Ureter (tissue), 1 donor: ENCODE results near the gene GPRC5A. TPM values are rescaled to one million over a fixed set of nuclear protein-coding genes. Genes with fewer than 3 reads are reported as not detected.

ENCODE experiments used
- DNase-seq: peaks from one replicate; pipeline ENCODE4 v3.0.0-alpha.2; 2020; ENCODE audit warnings: low spot score
- total RNA-seq: library from RNA; stranded (reverse); gene quantifications from one replicate; pipeline ENCODE4 v1.2.4, GENCODE V29; 2023
- donor health status: DM: yes; HTN: yes; CAD: no.

The GPRC5A gene
- total RNA-seq, 1 donor from 2014 or later: 26.2 TPM

DNA sequence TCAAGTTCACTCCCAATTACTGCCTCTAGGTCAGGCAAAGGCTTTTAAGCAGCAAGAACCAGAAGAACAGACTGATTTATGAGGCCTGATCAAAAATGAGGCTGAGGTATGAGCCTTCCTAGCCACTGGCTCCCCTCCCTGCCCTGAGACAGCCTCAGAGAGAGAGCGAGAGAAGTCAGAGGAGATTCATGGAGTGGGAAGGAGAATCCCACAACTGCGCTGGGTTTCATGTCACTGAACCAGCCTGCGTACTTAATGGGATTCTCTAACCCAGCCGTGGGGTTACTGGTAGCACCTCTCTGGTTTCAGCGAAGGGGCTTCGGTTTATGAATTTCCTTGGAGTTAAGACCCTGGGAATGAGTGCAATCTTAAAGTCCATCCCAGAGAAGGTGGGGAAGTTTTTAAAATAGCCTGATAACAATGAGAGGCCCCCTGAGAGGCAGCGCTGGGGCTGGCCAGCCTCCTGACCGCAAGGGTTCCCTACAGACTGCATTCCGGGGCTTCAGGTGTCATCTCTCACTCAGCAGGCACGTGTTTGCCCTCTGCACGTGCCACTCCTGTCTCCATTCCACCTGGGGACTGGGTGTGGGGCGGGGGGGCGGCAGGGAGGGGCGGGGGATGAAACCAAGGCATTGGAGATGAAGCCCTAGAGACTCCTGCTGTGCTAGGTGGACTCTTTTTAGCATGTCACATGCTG is 6.1 kb upstream of the GPRC5A start:
- DNase-seq: no peak

DNA sequence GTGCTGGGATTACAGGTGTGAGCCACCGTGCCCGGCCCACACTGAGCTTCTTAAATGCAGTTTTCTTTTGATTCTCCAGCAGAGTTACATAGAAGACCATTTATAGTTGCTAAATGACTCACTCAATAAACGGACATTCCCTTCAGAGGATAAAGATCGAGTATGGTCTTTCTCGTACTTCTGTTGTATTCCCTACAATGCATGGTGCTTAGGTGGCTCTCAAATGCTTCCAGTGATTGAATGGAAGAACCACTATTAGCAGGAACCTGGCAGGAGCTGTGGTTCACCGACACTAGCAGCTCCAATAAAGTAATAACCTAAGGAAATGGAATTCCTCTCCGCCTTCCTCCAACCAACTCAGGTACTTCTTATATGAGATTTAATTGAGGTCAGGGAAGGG is 3.9 kb upstream of the GPRC5A start:
- DNase-seq: no peak

DNA sequence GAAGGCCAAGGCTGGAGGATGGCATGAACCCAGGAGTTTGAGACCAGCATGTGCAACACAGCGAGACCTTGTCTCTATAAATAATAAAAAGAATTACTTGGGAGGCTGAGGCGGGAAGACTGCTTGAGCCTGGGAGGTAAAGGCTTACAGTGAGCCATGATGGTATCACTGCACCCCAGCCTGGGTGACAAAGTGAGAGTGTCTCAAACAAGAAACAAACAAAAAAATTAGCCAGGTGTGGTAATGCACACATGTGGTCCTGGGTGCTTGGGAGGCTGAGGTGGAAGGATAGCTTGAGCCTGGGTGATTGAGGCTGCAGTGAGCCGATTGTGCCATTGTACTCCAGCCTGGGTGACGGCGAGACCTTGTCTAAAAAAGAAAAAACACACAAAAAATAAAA is 1.7 kb upstream of the GPRC5A start:
- no peak for DNase-seq

DNA sequence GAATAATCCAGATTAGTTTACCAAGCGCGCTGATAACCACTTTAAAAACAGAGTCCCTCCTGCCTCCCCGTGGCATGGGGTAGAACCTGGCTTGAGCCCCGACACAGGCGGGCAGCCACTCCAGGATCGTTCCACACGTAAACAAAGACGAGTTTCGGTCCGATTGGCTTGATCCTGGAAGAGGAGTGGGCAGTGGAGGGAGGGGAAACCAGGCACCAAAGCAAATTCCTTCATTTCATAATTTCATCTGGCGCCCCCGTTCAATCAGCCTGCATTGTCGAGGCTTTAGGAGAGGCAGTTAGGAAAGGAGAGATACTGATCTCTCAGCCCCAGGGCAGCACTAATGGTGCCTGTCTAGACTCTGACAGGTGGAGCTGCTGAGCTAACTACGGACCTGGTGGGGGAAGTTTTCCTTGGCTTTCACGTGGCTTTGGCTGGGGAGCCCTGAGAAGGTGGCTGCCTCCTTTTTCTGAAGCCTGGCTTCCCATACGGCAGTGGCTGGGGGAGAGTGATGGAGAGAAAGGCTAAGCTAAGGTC is 751 bp upstream of the GPRC5A start:
- peak; percentile 67 for DNase-seq

DNA sequence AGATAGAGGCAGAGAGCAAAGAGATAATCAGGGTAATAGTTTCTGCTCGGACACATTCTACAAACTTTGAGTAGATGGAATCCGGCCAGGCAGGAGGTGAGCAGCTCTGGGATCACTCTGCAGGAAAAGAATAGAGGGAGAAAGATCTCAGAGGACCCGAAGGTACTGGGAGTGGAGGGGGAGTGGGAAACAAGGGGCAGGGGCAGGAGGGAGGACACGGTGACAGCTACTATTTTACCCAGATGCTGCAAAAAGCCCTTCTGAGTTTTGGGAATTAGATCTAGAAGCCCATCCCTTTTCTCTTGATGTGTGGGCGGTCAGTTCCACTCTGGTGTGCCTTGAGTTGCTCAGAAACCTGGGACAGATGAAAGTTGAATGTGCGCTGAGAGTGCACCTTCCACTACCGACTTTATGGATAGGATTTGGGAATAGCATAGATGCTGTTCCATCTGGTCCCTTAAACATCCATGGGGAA is 556 bp downstream of the GPRC5A start:
- DNase-seq: no peak

- no peak for DNase-seq
Measured at GRCh38 chr12:12892681-12893141, 1.3 kb downstream of the GPRC5A start.

- DNase-seq: no peak
Measured at GRCh38 chr12:12893438-12893837, 2.1 kb downstream of the GPRC5A start.

DNA sequence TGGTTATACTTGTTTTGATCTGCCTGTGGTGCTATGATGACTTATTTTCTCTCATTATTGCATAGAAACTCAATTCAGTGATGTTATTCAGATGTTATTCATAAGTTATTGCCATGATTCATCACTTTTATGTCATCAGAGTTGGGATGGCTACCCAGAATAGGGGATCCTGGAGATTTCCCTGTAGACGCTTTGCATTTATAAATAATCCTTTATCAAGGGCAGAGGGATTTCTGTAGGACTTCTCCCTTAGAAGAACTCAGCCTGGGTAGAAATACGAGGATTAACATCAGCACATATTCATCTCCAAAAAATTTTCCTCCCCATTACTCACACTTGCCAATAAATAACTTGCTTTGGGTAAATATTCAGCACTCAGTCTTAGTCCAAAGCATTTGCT is 4.9 kb downstream of the GPRC5A start:
- DNase-seq: no peak

- DNase-seq: no peak
Measured at GRCh38 chr12:12897302-12897701, 5.9 kb downstream of the GPRC5A start.

GRCh38 chr12:12898136-12898717 is 6.9 kb downstream of the GPRC5A start:
- no peak for DNase-seq

DNA sequence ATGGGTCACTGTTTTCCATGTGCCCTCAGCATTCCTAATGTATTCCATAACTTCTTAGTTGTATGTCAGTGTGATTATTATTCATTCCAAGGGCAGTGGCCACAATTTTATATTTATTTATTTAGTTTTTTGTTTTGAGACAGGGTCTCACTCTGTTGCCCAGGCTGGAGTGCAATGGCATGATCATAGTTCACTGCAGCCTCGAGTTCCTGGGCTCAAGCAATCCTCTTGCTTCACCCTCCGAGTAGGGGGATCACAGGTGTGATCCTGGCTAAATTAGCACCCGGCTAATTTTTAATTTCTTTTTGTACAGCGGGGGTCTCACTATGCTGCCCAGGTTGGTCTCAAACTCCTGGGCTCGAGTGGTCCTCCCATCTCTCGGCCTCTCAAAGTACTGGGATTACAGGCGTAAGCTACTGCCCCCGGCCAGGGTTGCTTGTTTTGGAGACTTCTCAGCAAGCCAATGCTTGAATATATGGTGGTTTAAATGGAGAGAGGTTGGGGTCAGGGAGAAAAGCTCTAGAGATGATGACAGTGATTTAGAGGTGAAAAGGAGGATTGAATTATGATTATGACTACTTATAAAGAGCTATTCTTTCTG is 7.6 kb downstream of the GPRC5A start:
- no peak for DNase-seq

DNA sequence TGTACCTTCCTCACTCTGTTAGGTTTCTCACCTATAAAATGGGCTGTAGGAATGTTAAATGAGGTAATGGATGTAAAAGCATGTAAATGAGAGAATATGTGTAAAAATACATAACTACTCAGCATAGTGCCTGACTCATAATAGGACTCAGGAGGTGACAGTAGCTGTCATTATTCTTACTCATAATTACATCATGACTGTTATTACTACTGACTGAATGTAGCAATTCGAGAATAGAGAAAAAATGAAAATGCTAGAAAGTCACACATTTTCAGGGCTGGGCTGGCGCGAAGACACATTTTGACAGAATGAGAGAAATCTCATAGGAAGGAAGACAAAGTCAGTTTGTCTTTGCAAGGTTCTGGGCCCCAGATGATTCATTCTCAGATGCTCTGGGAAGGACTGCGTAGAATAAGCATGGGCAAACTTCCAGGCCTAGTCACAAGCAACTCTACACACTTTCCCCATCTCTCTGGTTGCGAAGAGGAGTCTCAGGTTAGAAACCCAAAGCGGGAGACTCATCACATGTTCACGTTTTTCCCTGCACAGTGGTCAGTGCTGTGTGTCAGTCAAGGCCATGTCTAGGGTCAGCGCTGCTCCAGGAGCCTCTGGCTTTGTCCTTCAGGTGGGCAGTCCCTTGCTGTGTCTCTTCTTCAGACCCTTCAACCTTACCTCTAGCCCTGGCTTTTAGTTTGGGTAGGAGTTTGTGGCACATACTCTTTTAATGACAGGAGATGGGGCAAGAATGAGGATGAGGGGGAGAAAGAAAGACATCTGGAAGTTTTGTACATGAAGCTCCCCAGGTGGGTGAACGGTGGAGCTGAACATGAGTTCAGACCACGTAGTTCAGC is 8.4 kb downstream of the GPRC5A start:
- DNase-seq: no peak

DNA sequence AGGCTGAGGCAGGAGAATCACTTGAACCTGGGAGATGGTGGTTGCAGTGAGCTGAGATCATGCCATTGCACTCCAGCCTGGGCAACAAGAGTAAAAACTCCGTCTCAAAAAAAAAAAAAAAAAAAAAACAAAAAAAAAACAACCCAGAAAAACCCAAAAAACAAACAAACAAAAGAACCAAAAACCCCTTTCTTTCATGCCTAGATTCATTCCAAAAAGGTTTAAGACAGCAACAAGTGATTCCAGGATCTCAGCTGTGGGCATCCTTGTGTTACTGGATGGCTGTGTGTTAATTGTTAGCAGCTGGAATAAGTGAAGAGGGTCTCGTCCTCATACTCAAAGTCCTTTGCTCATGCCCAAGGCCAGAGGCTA is 9.4 kb downstream of the GPRC5A start:
- DNase-seq: no peak

DNA sequence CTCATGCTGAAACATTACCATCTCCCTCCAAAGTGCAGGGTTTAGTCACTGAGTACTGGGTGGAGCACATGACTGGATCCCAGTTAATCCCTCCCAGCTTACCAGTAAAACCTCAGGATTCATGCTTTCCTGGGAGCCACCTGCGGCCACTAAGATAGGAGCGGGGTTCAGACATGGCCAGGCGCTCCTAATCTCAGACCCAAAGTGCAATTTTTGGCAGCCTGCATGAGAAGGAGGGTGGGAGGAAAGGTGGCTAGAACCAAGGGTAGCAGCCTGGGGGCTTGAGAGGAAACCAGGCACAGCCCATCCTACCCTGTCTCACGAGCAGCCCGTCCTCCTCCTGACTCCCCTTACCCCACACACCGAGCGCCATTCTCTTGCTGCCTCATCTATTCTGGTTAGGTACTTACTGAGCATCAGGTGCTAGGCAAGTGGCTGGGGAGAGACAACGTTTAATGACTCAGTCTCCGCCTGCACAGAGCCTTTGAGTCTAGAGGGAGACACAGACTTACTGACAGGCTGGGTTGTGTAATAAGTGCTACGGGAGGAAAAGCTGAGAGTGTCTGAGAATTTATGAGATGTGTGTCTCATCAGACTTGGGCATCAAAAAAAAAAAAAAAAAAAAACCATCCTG is 9.9 kb downstream of the GPRC5A start:
- DNase-seq: no peak

- no peak for DNase-seq
Measured at GRCh38 chr12:12902036-12902435, 10.7 kb downstream of the GPRC5A start.

DNA sequence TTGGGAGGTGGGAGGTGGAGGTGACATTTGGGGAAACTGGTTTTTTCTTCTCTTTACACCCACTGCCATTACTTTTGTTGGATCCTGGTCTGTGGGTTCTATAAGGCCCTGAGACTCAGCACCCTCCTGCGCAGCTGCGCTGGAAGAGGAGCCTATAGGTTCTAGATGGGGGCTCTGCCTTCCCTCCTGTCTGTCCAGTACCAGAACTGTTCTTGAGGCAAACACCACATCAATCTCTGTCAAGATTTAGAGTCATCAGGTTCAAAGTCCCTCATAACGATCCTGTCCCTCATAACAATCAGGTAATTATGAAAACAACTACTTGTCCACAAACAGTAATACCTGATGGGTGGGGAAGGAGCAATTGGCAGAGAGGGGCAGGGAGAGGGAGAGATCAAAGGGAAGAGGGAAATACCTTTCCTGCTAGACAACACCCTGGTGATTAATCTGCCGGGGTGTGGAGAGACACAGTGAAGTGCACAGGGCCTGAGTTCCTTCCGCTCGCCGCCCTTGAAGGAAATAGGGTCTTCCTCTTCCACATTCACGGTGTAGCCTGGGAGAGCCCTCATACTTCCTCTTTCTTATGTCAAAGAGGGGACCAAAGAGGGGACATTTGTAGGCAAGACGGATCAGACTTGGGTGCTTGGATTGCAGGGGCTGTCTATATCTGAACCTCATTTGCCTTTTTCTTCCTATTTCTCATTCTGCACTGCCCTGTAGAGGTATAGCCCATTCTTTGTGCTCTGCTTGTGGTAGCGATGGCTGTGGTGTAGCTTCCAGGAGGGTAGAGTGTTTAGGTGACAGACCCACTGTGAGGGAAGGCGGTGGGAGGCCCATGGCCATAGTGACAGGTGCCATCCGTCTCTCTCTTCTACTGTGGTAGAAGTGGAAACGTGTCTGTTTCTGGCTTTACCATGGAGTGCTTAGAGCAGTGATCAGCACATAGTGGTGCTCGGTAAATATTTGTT is 12.6 kb downstream of the GPRC5A start:
- no peak for DNase-seq

DNA sequence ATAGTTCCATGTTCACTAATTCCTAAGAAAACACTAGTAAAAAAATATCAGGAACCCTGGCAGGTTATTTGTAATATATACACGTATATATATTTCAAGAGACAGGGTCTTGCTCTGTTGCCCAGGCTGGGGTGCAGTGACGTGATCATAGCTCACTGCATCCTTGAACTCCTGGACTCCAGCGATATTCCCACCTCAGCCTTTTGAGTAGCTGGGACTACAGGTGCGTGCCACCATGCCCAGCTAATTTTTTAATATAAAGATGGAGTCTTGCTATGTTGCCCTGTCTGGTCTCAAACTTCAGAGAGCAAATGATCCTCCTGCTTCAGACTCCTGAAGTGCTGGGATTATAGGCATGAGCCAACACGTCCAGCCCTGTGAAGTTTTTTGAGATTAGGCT is 16.2 kb downstream of the GPRC5A start:
- no peak for DNase-seq

- DNase-seq: no peak
Measured at GRCh38 chr12:12908252-12908651, 16.9 kb downstream of the GPRC5A start.

DNA sequence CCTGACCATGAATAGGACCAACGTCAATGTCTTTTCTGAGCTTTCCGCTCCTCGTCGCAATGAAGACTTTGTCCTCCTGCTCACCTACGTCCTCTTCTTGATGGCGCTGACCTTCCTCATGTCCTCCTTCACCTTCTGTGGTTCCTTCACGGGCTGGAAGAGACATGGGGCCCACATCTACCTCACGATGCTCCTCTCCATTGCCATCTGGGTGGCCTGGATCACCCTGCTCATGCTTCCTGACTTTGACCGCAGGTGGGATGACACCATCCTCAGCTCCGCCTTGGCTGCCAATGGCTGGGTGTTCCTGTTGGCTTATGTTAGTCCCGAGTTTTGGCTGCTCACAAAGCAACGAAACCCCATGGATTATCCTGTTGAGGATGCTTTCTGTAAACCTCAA is 17.3 kb downstream of the GPRC5A start:
- no peak for DNase-seq

GRCh38 chr12:12909228-12909994 is 18.0 kb downstream of the GPRC5A start:
- DNase-seq: no peak
